ENCODE results near the gene BTBD2. TPM values are rescaled to one million over a fixed set of nuclear protein-coding genes. Genes with fewer than 3 reads are reported as not detected.

The BTBD2 gene
- total RNA-seq, 1 donor from 2014 or later: 48.8 TPM

GRCh38 chr19:2045501-2046045 is 30.1 kb upstream of the BTBD2 start:
- H4K20me1 ChIP-seq (ENCODE audit: low read depth): peaks cover 61% of the 10 kb centered on the region
- H3K4me2 ChIP-seq: no peak overlapping the region
- no peak overlapping the region for H2AFZ ChIP-seq (replicated peaks)
- Mint-ChIP-seq H3K36me3 (no peaks in the 10 kb centered on the region), H3K4me1 (peaks cover 17% of the 10 kb centered on the region), H3K27me3 (ENCODE audit: insufficient read depth, low read depth) (peaks cover 3% of the 10 kb centered on the region), H3K27ac (no peak overlapping the region), H3K9me3 (no peaks in the 10 kb centered on the region), H3K4me3 (no peak overlapping the region)
- DNase-seq (ENCODE audit: low spot score): no peak
- H3K9me3 ChIP-seq (ENCODE audit: low read depth): no peaks in the 10 kb centered on the region
- H3K9ac ChIP-seq: no peak overlapping the region
- H3K27me3 ChIP-seq: no peaks in the 10 kb centered on the region
- peaks cover 20% of the 10 kb centered on the region for H3F3A ChIP-seq (ENCODE audit: low read depth)
- H3K36me3 ChIP-seq: no peaks in the 10 kb centered on the region
- H3K27ac ChIP-seq: no peak overlapping the region
- peaks cover 52% of the 10 kb centered on the region for H3K79me2 ChIP-seq (ENCODE audit: low read depth)
- H3K4me1 ChIP-seq: peaks cover 18% of the 10 kb centered on the region
- H3K4me3 ChIP-seq: no peak overlapping the region
- TF ChIP-seq EZH2phosphoT487 (IDR thresholded peaks at IDR 0.05) (no peak), CTCF (IDR thresholded peaks at IDR 0.05) (no peak), EZH2 (IDR thresholded peaks at IDR 0.05) (no peak)

- no peak overlapping the region for H3K4me3 ChIP-seq
- H2AFZ ChIP-seq (replicated peaks): no peak overlapping the region
- peaks cover 22% of the 10 kb centered on the region for H3K4me1 ChIP-seq
- H3K36me3 Mint-ChIP-seq: no peaks in the 10 kb centered on the region
- peaks cover 17% of the 10 kb centered on the region for H3K4me1 Mint-ChIP-seq
- no peaks in the 10 kb centered on the region for H3K27me3 ChIP-seq
- H3K9me3 Mint-ChIP-seq: no peaks in the 10 kb centered on the region
- H3K4me2 ChIP-seq: no peak overlapping the region
- H3K4me3 Mint-ChIP-seq: peak overlapping the region; percentile 69
- no peak overlapping the region for H3K9ac ChIP-seq
- H3K27me3 Mint-ChIP-seq (ENCODE audit: insufficient read depth, low read depth): peaks cover 3% of the 10 kb centered on the region
- TF ChIP-seq EZH2phosphoT487 (IDR thresholded peaks at IDR 0.05): no peak
- TF ChIP-seq CTCF (IDR thresholded peaks at IDR 0.05): no peak
- no peak for TF ChIP-seq EZH2 (IDR thresholded peaks at IDR 0.05)
- H4K20me1 ChIP-seq (ENCODE audit: low read depth): peaks cover 59% of the 10 kb centered on the region
- no peaks in the 10 kb centered on the region for H3K9me3 ChIP-seq (ENCODE audit: low read depth)
- no peaks in the 10 kb centered on the region for H3K36me3 ChIP-seq
- peaks cover 49% of the 10 kb centered on the region for H3K79me2 ChIP-seq (ENCODE audit: low read depth)
- no peak for DNase-seq (ENCODE audit: low spot score)
- H3K27ac ChIP-seq: no peak overlapping the region
- peaks cover 20% of the 10 kb centered on the region for H3F3A ChIP-seq (ENCODE audit: low read depth)
- H3K27ac Mint-ChIP-seq: no peak overlapping the region
Measured at GRCh38 chr19:2044709-2045500, 29.4 kb upstream of the BTBD2 start.

- peaks cover 4% of the 10 kb centered on the region for H3K36me3 Mint-ChIP-seq
- no peak for TF ChIP-seq EZH2phosphoT487 (IDR thresholded peaks at IDR 0.05)
- TF ChIP-seq EZH2 (IDR thresholded peaks at IDR 0.05): no peak
- no peak for TF ChIP-seq CTCF (IDR thresholded peaks at IDR 0.05)
Measured at GRCh38 chr19:2043961-2044708, 28.6 kb upstream of the BTBD2 start.

More at GRCh38 chr19:2043961-2044708, 28.6 kb upstream of the BTBD2 start:
- H3K9me3 Mint-ChIP-seq: no peaks in the 10 kb centered on the region
- peaks cover 51% of the 10 kb centered on the region for H4K20me1 ChIP-seq (ENCODE audit: low read depth)
- H2AFZ ChIP-seq (replicated peaks): no peak overlapping the region
- H3K9me3 ChIP-seq (ENCODE audit: low read depth): no peaks in the 10 kb centered on the region
- no peak overlapping the region for H3K4me3 Mint-ChIP-seq
- no peaks in the 10 kb centered on the region for H3K36me3 ChIP-seq
- H3K4me1 Mint-ChIP-seq: peaks cover 12% of the 10 kb centered on the region
- peaks cover 22% of the 10 kb centered on the region for H3K4me1 ChIP-seq
- no peak overlapping the region for H3K9ac ChIP-seq
- peaks cover 24% of the 10 kb centered on the region for H3F3A ChIP-seq (ENCODE audit: low read depth)
- peak; percentile 16 for DNase-seq (ENCODE audit: low spot score)
- no peak overlapping the region for H3K27ac ChIP-seq
- no peak overlapping the region for H3K4me2 ChIP-seq
- H3K27me3 Mint-ChIP-seq (ENCODE audit: insufficient read depth, low read depth): peaks cover 3% of the 10 kb centered on the region
- peaks cover 41% of the 10 kb centered on the region for H3K79me2 ChIP-seq (ENCODE audit: low read depth)
- no peak overlapping the region for H3K27ac Mint-ChIP-seq
- no peak overlapping the region for H3K4me3 ChIP-seq
- H3K27me3 ChIP-seq: no peaks in the 10 kb centered on the region
